Endothelial cell of umbilical vein (primary cell): Measurements from ENCODE around the gene DISP2. TPM values are rescaled to one million over a fixed set of nuclear protein-coding genes. Genes with fewer than 3 reads are reported as not detected.
A peak's percentile ranks its signal among the peaks of the same experiment; 100 is the strongest.

Experiments used
- BruUV-seq: library from RNA; stranded (reverse); fragments of 400-500 nt; replicated peaks from 2 replicates; lab custom pipeline; 2021; lab: Mats Ljungman, UMichigan
- CTCF ChIA-PET: fragments of 300-600, 350-600 bp; sonication (Branson Sonifier 250); formaldehyde crosslinking; loops from one replicate; lab custom pipeline; 2021; ENCODE audit warnings: antibody characterized with exemption, inconsistent platforms; lab: Charles Lee
- POLR2A ChIA-PET: fragments of 300-600, 350-600 bp; sonication (Branson Sonifier 250); formaldehyde crosslinking; loops from one replicate; lab custom pipeline; 2021; ENCODE audit warnings: antibody characterized with exemption, inconsistent platforms; lab: Charles Lee
- DNase-seq: peaks from one replicate; pipeline ENCODE4 v3.0.0-alpha.2; 2011; ENCODE audit warnings: low read depth, low spot score
- FAIRE-seq: peaks from 2 replicates; lab custom pipeline; 2011; peaks lifted over from hg19 to GRCh38; lab: Jason Lieb, UNC
- H2AFZ ChIP-seq: 2 replicates; pipeline ENCODE4 v1.6.0; 2012; ENCODE audit warnings: low read depth, low read length, control low read depth, inconsistent platforms
- H3K27ac ChIP-seq: 2 replicates; pipeline ENCODE4 v1.5.1; 2011; ENCODE audit warnings: low read depth, mild to moderate bottlenecking, control low read depth, low read length, moderate library complexity; ENCODE audit not compliant: insufficient read depth
- H3K27me3 ChIP-seq, 2 experiments: 2 replicates each; pipeline versions ENCODE4 v1.6.0 to v1.6.1; 2011; ENCODE audit warnings: low read length in 2 of 2, mixed read lengths in 1 of 2; ENCODE audit not compliant: control insufficient read depth in 2 of 2, insufficient read depth in 2 of 2
- H3K36me3 ChIP-seq, 2 experiments: 2 replicates in 1 of 2; 3 replicates in 1 of 2; pipeline ENCODE4 v1.5.1; 2011; ENCODE audit warnings: low read length in 2 of 2, mild to moderate bottlenecking in 1 of 2, moderate library complexity in 1 of 2; ENCODE audit not compliant: control insufficient read depth in 2 of 2, insufficient read depth in 2 of 2; ENCODE audit errors: extremely low read depth in 1 of 2
- H3K4me1 ChIP-seq: 3 replicates; pipeline ENCODE4 v1.5.1; 2011; ENCODE audit warnings: mild to moderate bottlenecking, low read length; ENCODE audit not compliant: control insufficient read depth, insufficient read depth; ENCODE audit errors: extremely low read depth
- H3K4me2 ChIP-seq: 2 replicates; pipeline ENCODE4 v1.6.1; 2011; ENCODE audit warnings: low read length, control low read depth, mixed read lengths; ENCODE audit not compliant: insufficient read depth
- H3K4me3 ChIP-seq, 3 experiments: fragments of 200-600 bp in 1 of 3; sonication (generic), shearing (Covaris generic) in 1 of 3; replicated peaks in 1 of 3; 2 replicates each; pipeline ENCODE4 v1.5.1; 2011 to 2016; ENCODE audit warnings: control low read depth in 3 of 3, low read length in 3 of 3, mild to moderate bottlenecking in 2 of 3, inconsistent platforms in 1 of 3, low read depth in 1 of 3, moderate library complexity in 1 of 3; ENCODE audit not compliant: insufficient read depth in 1 of 3
- H3K79me2 ChIP-seq: 2 replicates; pipeline ENCODE4 v1.6.0; 2012; ENCODE audit warnings: low read length, inconsistent platforms; ENCODE audit not compliant: control insufficient read depth, insufficient read depth
- H3K9ac ChIP-seq: replicated peaks from 2 replicates; pipeline ENCODE3; 2011; ENCODE audit warnings: low read length, control low read depth; ENCODE audit not compliant: insufficient read depth; ENCODE audit errors: extremely low read depth
- H3K9me1 ChIP-seq: replicated peaks from 3 replicates; pipeline ENCODE4 v1.6.0; 2011; ENCODE audit warnings: mild to moderate bottlenecking, low read length; ENCODE audit not compliant: control insufficient read depth, insufficient read depth; ENCODE audit errors: extremely low read depth
- H3K9me3 ChIP-seq: replicated peaks from 2 replicates; pipeline ENCODE4 v1.5.1; 2012; ENCODE audit warnings: low read length, inconsistent platforms; ENCODE audit not compliant: control insufficient read depth, insufficient read depth
- H4K20me1 ChIP-seq: replicated peaks from 2 replicates; pipeline ENCODE3; 2011; ENCODE audit warnings: mild to moderate bottlenecking, low read length; ENCODE audit not compliant: control insufficient read depth, insufficient read depth; ENCODE audit errors: extremely low read depth
- EZH2 ChIP-seq: IDR thresholded peaks from 2 replicates; pipeline ENCODE4 v1.6.1; 2012; ENCODE audit warnings: borderline replicate concordance, low read depth, mild to moderate bottlenecking, moderate library complexity, low read length, inconsistent platforms; ENCODE audit not compliant: severe bottlenecking
- JUN ChIP-seq: IDR thresholded peaks from 2 replicates; pipeline ENCODE4 v1.6.1; 2011; ENCODE audit warnings: borderline replicate concordance, low read depth; ENCODE audit not compliant: insufficient read length, insufficient read depth
- POLR2A ChIP-seq: IDR thresholded peaks from 2 replicates; pipeline ENCODE4 v1.6.1; 2012; ENCODE audit warnings: low read depth, mild to moderate bottlenecking, control low read depth, low read length
- dilution Hi-C: fragments of 300-500 bp; cut with MboI; formaldehyde crosslinking; loops from one replicate; pipeline ENCODE4 v1.15.0; 2019; ENCODE audit warnings: low sequenced_read_pairs; ENCODE audit not compliant: extremely low pct_ligation_motif_present
- intact Hi-C: fragments of 100-400 bp; cut with micrococcal nuclease; formaldehyde crosslinking; loops from one replicate; pipeline ENCODE4 v1.10.0; 2022
- polyA plus RNA-seq, 4 experiments: library from polyadenylated mRNA; depleted of rRNA in 3 of 4; stranded (reverse) in 3 of 4; unstranded in 1 of 4; fragments of >200 nt; gene quantifications; 2 replicates each; pipeline versions ENCODE4 v1.2.1 to v1.2.3, GENCODE V29; 2011 to 2012; ENCODE audit warnings: missing spikeins in 1 of 4
- total RNA-seq: library from RNA; stranded (reverse); gene quantifications from 2 replicates; pipeline ENCODE4 v1.2.3, GENCODE V29; 2021
- TF ChIP-seq, protein P1 (sequence below), 2 donors: IDR thresholded peaks; 1 replicate in 1 of 2; 2 replicates in 1 of 2; pipeline ENCODE4 v1.5.1; 2011; ENCODE audit warnings: low read length in 2 of 2, mild to moderate bottlenecking in 2 of 2, moderate library complexity in 2 of 2, control low read depth in 1 of 2, inconsistent platforms in 1 of 2, low read depth in 1 of 2; ENCODE audit not compliant: insufficient read depth in 1 of 2; ENCODE audit errors: extremely low read depth in 1 of 2
- TF ChIP-seq, protein P2 (sequence below): IDR thresholded peaks from 2 replicates; pipeline ENCODE4 v1.6.1; 2011; ENCODE audit not compliant: insufficient read depth, insufficient read length

The DISP2 gene
- total and polyA plus RNA-seq, 2 donors (not counting 3 experiments of a cell fraction or from before 2014, with no cell fraction given), result 0.10 to 1.2 TPM

DNA sequence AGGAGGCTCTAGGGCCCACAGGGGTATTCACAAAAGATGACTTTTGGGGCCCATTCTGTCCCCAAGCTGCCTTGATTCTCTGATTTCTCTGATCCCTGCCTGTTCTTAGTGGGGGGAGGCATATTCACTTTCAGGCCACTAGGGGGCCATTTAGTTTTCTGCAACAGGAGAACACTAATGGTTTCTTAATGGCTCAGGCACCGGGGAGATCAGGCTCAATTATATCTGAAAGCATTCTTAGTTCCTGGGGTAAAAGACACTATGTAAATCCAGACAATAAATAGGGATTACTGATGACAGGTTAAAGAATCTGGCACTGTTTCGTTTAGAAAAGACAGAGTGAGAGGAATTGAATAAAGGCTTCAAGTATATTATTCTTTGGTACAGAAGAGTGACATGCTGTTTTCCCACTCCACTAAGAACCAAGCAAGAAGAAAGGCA, 37.1 kb upstream of the DISP2 start:
- intact Hi-C loops, result loop anchor here (1.0 kb wide), 2 partner anchors 17 to 22 kb away; no protein-coding TSS in a partner anchor
- Histone ChIP-seq H3K4me1 (peaks cover 25% of the 10 kb centered on the region), H2AFZ (no peak overlapping the region), H3K4me2 (no peak overlapping the region), H3K9me1 (no peaks in the 10 kb centered on the region), H3K36me3 (no peaks in the 10 kb centered on the region), H3K9me3 (no peaks in the 10 kb centered on the region), H3K27me3 (no peaks in the 10 kb centered on the region), H4K20me1 (no peaks in the 10 kb centered on the region), H3K27ac (no peak overlapping the region), H3K9ac (no peak overlapping the region), H3K4me3 (no peak overlapping the region), H3K79me2 (peaks cover 9% of the 10 kb centered on the region)
- peak; percentile 86 for FAIRE-seq
- DNase-seq, result peak; percentile 65
- ChIA-PET POLR2A (no interaction called here), CTCF (interaction anchor here (0.7 to 15.0 kb wide), 16 partner anchors 8 to 120 kb away, joined by 3 to 287 read pairs (median 4); partner anchors contain the start of genes BAHD1, CCDC9B, DISP2 and PLCB2)
- BruUV-seq, result no TSS peak
- dilution Hi-C loops, result no loop called here
- TF ChIP-seq POLR2A (no peak), JUN (no peak), EZH2 (no peak)
- TF ChIP-seq, protein P1, sequence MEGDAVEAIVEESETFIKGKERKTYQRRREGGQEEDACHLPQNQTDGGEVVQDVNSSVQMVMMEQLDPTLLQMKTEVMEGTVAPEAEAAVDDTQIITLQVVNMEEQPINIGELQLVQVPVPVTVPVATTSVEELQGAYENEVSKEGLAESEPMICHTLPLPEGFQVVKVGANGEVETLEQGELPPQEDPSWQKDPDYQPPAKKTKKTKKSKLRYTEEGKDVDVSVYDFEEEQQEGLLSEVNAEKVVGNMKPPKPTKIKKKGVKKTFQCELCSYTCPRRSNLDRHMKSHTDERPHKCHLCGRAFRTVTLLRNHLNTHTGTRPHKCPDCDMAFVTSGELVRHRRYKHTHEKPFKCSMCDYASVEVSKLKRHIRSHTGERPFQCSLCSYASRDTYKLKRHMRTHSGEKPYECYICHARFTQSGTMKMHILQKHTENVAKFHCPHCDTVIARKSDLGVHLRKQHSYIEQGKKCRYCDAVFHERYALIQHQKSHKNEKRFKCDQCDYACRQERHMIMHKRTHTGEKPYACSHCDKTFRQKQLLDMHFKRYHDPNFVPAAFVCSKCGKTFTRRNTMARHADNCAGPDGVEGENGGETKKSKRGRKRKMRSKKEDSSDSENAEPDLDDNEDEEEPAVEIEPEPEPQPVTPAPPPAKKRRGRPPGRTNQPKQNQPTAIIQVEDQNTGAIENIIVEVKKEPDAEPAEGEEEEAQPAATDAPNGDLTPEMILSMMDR (IDR thresholded peaks at IDR 0.05; ENCODE audit: extremely low read depth in 1 of 2, insufficient read depth in 1 of 2, low read depth in 1 of 2, low read length in 2 of 2), result peak; percentile 81 to 89
- TF ChIP-seq, protein P2, sequence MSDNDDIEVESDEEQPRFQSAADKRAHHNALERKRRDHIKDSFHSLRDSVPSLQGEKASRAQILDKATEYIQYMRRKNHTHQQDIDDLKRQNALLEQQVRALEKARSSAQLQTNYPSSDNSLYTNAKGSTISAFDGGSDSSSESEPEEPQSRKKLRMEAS, result no peak
